GM23338 (cell line): ENCODE results near the gene PPP2R5E. TPM values are rescaled to one million over a fixed set of nuclear protein-coding genes. Genes with fewer than 3 reads are reported as not detected.

Source experiments
- ATAC-seq: fragments of 200-7000 bp; cut with Tn5 transposase; 3 replicates; pipeline ENCODE4 v1.9.1; 2020
- DNase-seq: peaks from one replicate; pipeline ENCODE4 v3.0.0-alpha.2; 2015; ENCODE audit warnings: low spot score
- H2AFZ ChIP-seq: fragments of 200-600 bp; sonication (generic); 2 replicates; pipeline ENCODE4 v1.8.0; 2016; ENCODE audit warnings: antibody characterized with exemption, mild to moderate bottlenecking, moderate library complexity
- H3F3A ChIP-seq: fragments of 200-600 bp; sonication (generic); replicated peaks from 2 replicates; pipeline ENCODE4 v1.8.0; 2017; ENCODE audit warnings: antibody characterized with exemption, mixed run types, low read depth
- H3K27ac ChIP-seq: fragments of 200-600 bp; sonication (generic); 2 replicates; pipeline ENCODE4 v1.6.1; 2016; ENCODE audit warnings: low read depth
- H3K27me3 ChIP-seq: fragments of 200-600 bp; sonication (generic); 2 replicates; pipeline ENCODE4 v1.8.0; 2016; ENCODE audit warnings: mild to moderate bottlenecking, mixed run types, moderate library complexity; ENCODE audit not compliant: insufficient read depth
- H3K36me3 ChIP-seq: fragments of 200-600 bp; sonication (generic); 2 replicates; pipeline ENCODE4 v1.8.0; 2016; ENCODE audit warnings: mild to moderate bottlenecking; ENCODE audit not compliant: insufficient read depth
- H3K4me1 ChIP-seq: fragments of 200-600 bp; sonication (generic); 2 replicates; pipeline ENCODE4 v1.8.0; 2016; ENCODE audit warnings: mild to moderate bottlenecking, moderate library complexity; ENCODE audit not compliant: insufficient read depth
- H3K4me2 ChIP-seq: fragments of 200-600 bp; sonication (generic); 2 replicates; pipeline ENCODE4 v1.7.1; 2017; ENCODE audit warnings: mixed run types
- H3K4me3 ChIP-seq: fragments of 200-600 bp; sonication (generic); 2 replicates; pipeline ENCODE4 v1.6.1; 2016; ENCODE audit warnings: mixed run types
- H3K79me2 ChIP-seq: fragments of 200-600 bp; sonication (generic); replicated peaks from 2 replicates; pipeline ENCODE4 v1.8.0; 2017; ENCODE audit warnings: mild to moderate bottlenecking; ENCODE audit not compliant: insufficient read depth
- H3K9me2 ChIP-seq: fragments of 200-600 bp; sonication (generic); 2 replicates; pipeline ENCODE4 v1.8.0; 2017; ENCODE audit not compliant: insufficient read depth
- H4K20me1 ChIP-seq: fragments of 200-600 bp; sonication (generic); replicated peaks from 2 replicates; pipeline ENCODE4 v1.8.0; 2017; ENCODE audit warnings: mild to moderate bottlenecking; ENCODE audit not compliant: insufficient read depth
- H3K27ac Mint-ChIP-seq: 2 replicates; pipeline ENCODE4 v1.8.0; 2020; ENCODE audit warnings: inconsistent platforms, mild to moderate bottlenecking, moderate library complexity, mixed read lengths
- H3K27me3 Mint-ChIP-seq: 3 replicates; pipeline ENCODE4 v1.8.0; 2022; ENCODE audit warnings: low read depth, mild to moderate bottlenecking, moderate library complexity, mixed read lengths, inconsistent platforms; ENCODE audit not compliant: insufficient read depth, poor library complexity
- H3K36me3 Mint-ChIP-seq: 3 replicates; pipeline ENCODE4 v1.8.0; 2021; ENCODE audit warnings: low read depth, mild to moderate bottlenecking, inconsistent platforms, moderate library complexity, mixed read lengths
- H3K4me1 Mint-ChIP-seq: 3 replicates; pipeline ENCODE4 v1.8.0; 2020; ENCODE audit warnings: mild to moderate bottlenecking, inconsistent platforms, mixed read lengths
- H3K4me3 Mint-ChIP-seq: 3 replicates; pipeline ENCODE4 v1.8.0; 2021; ENCODE audit warnings: moderate library complexity, mild to moderate bottlenecking, inconsistent platforms, mixed read lengths
- H3K9me3 Mint-ChIP-seq: 3 replicates; pipeline ENCODE4 v1.8.0; 2020; ENCODE audit warnings: moderate library complexity, mild to moderate bottlenecking, inconsistent platforms, mixed read lengths
- CREB1 ChIP-seq: fragments of 250-450 bp; sonication (Bioruptor Pico); IDR thresholded peaks from 2 replicates; pipeline ENCODE4 v1.5.0; 2020; ENCODE audit warnings: low read depth, mild to moderate bottlenecking, moderate library complexity
- CTCF ChIP-seq, 2 experiments: fragments of 200-600 bp in 1 of 2; sonication (generic) in 1 of 2; conservative IDR thresholded peaks; 2 replicates each; pipeline versions ENCODE4 v1.5.1 to v1.6.1; 2016 to 2017; ENCODE audit warnings: antibody characterized with exemption in 2 of 2, low read depth in 2 of 2, mild to moderate bottlenecking in 2 of 2, moderate library complexity in 1 of 2
- ETS1 ChIP-seq: IDR thresholded peaks from 2 replicates; pipeline ENCODE4 v1.6.1; 2016; ENCODE audit warnings: antibody characterized with exemption
- EZH2 ChIP-seq: fragments of 200-600 bp; sonication (generic); IDR thresholded peaks from one replicate; pipeline ENCODE4 v1.8.0; 2017; ENCODE audit warnings: antibody characterized with exemption, mild to moderate bottlenecking, low read depth; ENCODE audit not compliant: unreplicated experiment
- EZH2phosphoT487 ChIP-seq: fragments of 200-600 bp; sonication (generic); IDR thresholded peaks from one replicate; pipeline ENCODE4 v1.8.1; 2018; ENCODE audit warnings: antibody characterized with exemption; ENCODE audit not compliant: unreplicated experiment
- JUNB ChIP-seq: IDR thresholded peaks from one replicate; pipeline ENCODE4 v1.6.1; 2016; ENCODE audit warnings: antibody characterized with exemption; ENCODE audit not compliant: unreplicated experiment
- NANOG ChIP-seq: IDR thresholded peaks from 2 replicates; pipeline ENCODE4 v1.6.1; 2016; ENCODE audit warnings: antibody characterized with exemption, borderline replicate concordance
- POLR2AphosphoS5 ChIP-seq: IDR thresholded peaks from 2 replicates; pipeline ENCODE4 v1.6.1; 2016; ENCODE audit warnings: antibody characterized with exemption, low read depth
- REST ChIP-seq: IDR thresholded peaks from one replicate; pipeline ENCODE4 v1.6.1; 2018; ENCODE audit warnings: antibody characterized with exemption; ENCODE audit not compliant: unreplicated experiment
- STAT1 ChIP-seq: IDR thresholded peaks from one replicate; pipeline ENCODE4 v1.6.1; 2016; ENCODE audit warnings: antibody characterized with exemption; ENCODE audit not compliant: unreplicated experiment
- ZNF114 ChIP-seq: fragments of 250-450 bp; sonication (Bioruptor Pico); IDR thresholded peaks from 2 replicates; pipeline ENCODE4 v1.5.0; 2020; ENCODE audit warnings: mild to moderate bottlenecking, moderate library complexity
- ZNF331 ChIP-seq: fragments of 250-450 bp; sonication (Bioruptor Pico); IDR thresholded peaks from 2 replicates; pipeline ENCODE4 v1.5.0; 2020; ENCODE audit warnings: low read depth, mild to moderate bottlenecking, moderate library complexity
- ZNF462 ChIP-seq: fragments of 250-450 bp; sonication (Bioruptor Pico); IDR thresholded peaks from 2 replicates; pipeline ENCODE4 v1.5.0; 2020; ENCODE audit warnings: mild to moderate bottlenecking, moderate library complexity
- polyA plus RNA-seq: library from polyadenylated mRNA; unstranded; fragments of >200 nt; fragmentation: Nextera tagmentation; extraction: Ambion mirVana; gene quantifications from 2 replicates; pipeline ENCODE4 v1.2.1, GENCODE V29; 2016
- total RNA-seq: library from RNA; depleted of rRNA; stranded (reverse); fragments of >200 nt; shearing (Covaris generic); gene quantifications from 2 replicates; pipeline ENCODE4 v1.2.3, GENCODE V29; 2014

PPP2R5E gene
- total and polyA plus RNA-seq, 2 experiments from 2014 or later: 40.9 to 45.5 TPM

GRCh38 chr14:63393012-63393411, 150.2 kb downstream of the PPP2R5E start:
- no peaks in the 10 kb centered on the region; the same call in 2 of the 3 replicates for H3K4me1 Mint-ChIP-seq
- no peak for TF ChIP-seq ETS1
- TF ChIP-seq EZH2: no peak
- no peak for TF ChIP-seq NANOG
- no peak for TF ChIP-seq EZH2phosphoT487
- TF ChIP-seq POLR2AphosphoS5: no peak
- TF ChIP-seq CTCF (conservative IDR thresholded peaks at IDR 0.05; ENCODE audit: low read depth in 2 of 2): no peak
- no peak for TF ChIP-seq ZNF114 (CRISPR knock-in tag)
- no peak for TF ChIP-seq STAT1
- no peak for TF ChIP-seq ZNF331 (CRISPR knock-in tag)
- no peak for TF ChIP-seq CREB1 (CRISPR knock-in tag)
- TF ChIP-seq ZNF462: no peak
- TF ChIP-seq JUNB: no peak
- TF ChIP-seq REST: no peak
- H3F3A ChIP-seq: no peaks in the 10 kb centered on the region
- no peak for ATAC-seq
- peaks cover 41% of the 10 kb centered on the region for H3K36me3 Mint-ChIP-seq
- H3K27ac Mint-ChIP-seq: no peak overlapping the region; the same call in 1 of the 2 replicates
- H3K27me3 Mint-ChIP-seq: peaks cover 5% of the 10 kb centered on the region
- no peak overlapping the region for H3K27ac ChIP-seq
- H2AFZ ChIP-seq: no peak overlapping the region
- no peaks in the 10 kb centered on the region; the same call in 1 of the 2 replicates for H3K79me2 ChIP-seq
- H3K27me3 ChIP-seq: no peaks in the 10 kb centered on the region
- H3K4me3 Mint-ChIP-seq: no peak overlapping the region
- H4K20me1 ChIP-seq: no peaks in the 10 kb centered on the region
- H3K9me3 Mint-ChIP-seq: no peaks in the 10 kb centered on the region
- no peaks in the 10 kb centered on the region for H3K9me2 ChIP-seq
- no peak overlapping the region for H3K4me2 ChIP-seq
- peaks cover 6% of the 10 kb centered on the region for H3K36me3 ChIP-seq
- H3K4me3 ChIP-seq: no peak overlapping the region
- no peak for DNase-seq
- no peaks in the 10 kb centered on the region for H3K4me1 ChIP-seq
